Activated CD8-positive, alpha-beta memory T cell treated with anti-CD3 and anti-CD28 coated beads for 4 hours (primary cell): ENCODE measurements around the gene LSS.

Experiments
- DNase-seq, 2 donors: peaks; one replicate each; pipeline ENCODE4 v3.0.0-alpha.2; 2020; ENCODE audit warnings: low read depth in 2 of 2

Gene LSS

GRCh38 chr21:46168659-46169386 lies 59.8 kb downstream of the LSS start:
- no peak for DNase-seq

GRCh38 chr21:46168238-46168637 lies 60.3 kb downstream of the LSS start:
- no peak for DNase-seq

- DNase-seq: no peak
Observed at GRCh38 chr21:46165098-46165497, 63.5 kb downstream of the LSS start.

- no peak for DNase-seq
Observed at GRCh38 chr21:46163380-46163779, 65.2 kb downstream of the LSS start.

GRCh38 chr21:46161633-46162592 lies 66.7 kb downstream of the LSS start:
- DNase-seq: no peak

- DNase-seq: no peak
Observed at GRCh38 chr21:46160907-46161632, 67.5 kb downstream of the LSS start.

GRCh38 chr21:46160657-46160906 lies 68.0 kb downstream of the LSS start:
- no peak for DNase-seq

- no peak for DNase-seq
Observed at GRCh38 chr21:46159841-46160656, 68.5 kb downstream of the LSS start.

- DNase-seq: no peak
Observed at GRCh38 chr21:46159390-46159789, 69.2 kb downstream of the LSS start.

GRCh38 chr21:46158666-46159300 lies 69.8 kb downstream of the LSS start:
- DNase-seq: no peak

GRCh38 chr21:46157987-46158451 lies 70.6 kb downstream of the LSS start:
- no peak for DNase-seq

- no peak for DNase-seq
Observed at GRCh38 chr21:46157396-46157986, 71.1 kb downstream of the LSS start.

GRCh38 chr21:46156678-46157077 lies 71.9 kb downstream of the LSS start:
- DNase-seq: no peak

GRCh38 chr21:46156378-46156645 lies 72.3 kb downstream of the LSS start:
- no peak for DNase-seq

- DNase-seq: no peak
Observed at GRCh38 chr21:46155514-46156377, 72.8 kb downstream of the LSS start, which contains the start of gene FTCD. Gene FTCD, minus strand, starts transcription at chr21:46155579. Its CDS starts 56 bp downstream, at chr21:46155523.

GRCh38 chr21:46154955-46155513 lies 73.5 kb downstream of the LSS start:
- no peak for DNase-seq

GRCh38 chr21:46154155-46154954 lies 74.2 kb downstream of the LSS start:
- DNase-seq: no peak
